Neutrophil (primary cell): Measurements from ENCODE around the gene COL25A1.
"Not testable (repeated sequence)": the region's sequence is repeated elsewhere in the genome, so short reads cannot be mapped to it uniquely, and the experiment has no call there.

Source experiments
- H3K27ac ChIP-seq: fragments of 200-600 bp; sonication (generic); 2 replicates; pipeline ENCODE4 v1.5.1; 2016; ENCODE audit warnings: mild to moderate bottlenecking, moderate library complexity
- H3K27me3 ChIP-seq: fragments of 200-600 bp; sonication (generic); 2 replicates; pipeline ENCODE4 v1.6.0; 2016; ENCODE audit warnings: mild to moderate bottlenecking
- H3K36me3 ChIP-seq: fragments of 200-600 bp; sonication (generic); 2 replicates; pipeline ENCODE4 v1.5.1; 2017
- H3K4me1 ChIP-seq, 2 experiments: fragments of 200-600 bp in 1 of 2; sonication (generic) in 1 of 2; 1 replicate in 1 of 2; 2 replicates in 1 of 2; pipeline versions ENCODE4 v1.5.1 to v1.6.1; 2013 to 2016; ENCODE audit warnings: low read depth in 1 of 2, low read length in 1 of 2, mild to moderate bottlenecking in 1 of 2, moderate library complexity in 1 of 2; ENCODE audit not compliant: control insufficient read depth in 1 of 2, insufficient read depth in 1 of 2
- H3K4me3 ChIP-seq, 2 experiments: fragments of 200-600 bp in 1 of 2; sonication (generic) in 1 of 2; 1 replicate in 1 of 2; 2 replicates in 1 of 2; pipeline ENCODE4 v1.5.1; 2013 to 2016; ENCODE audit warnings: low read depth in 1 of 2, low read length in 1 of 2, mild to moderate bottlenecking in 1 of 2, moderate library complexity in 1 of 2
- H3K9me3 ChIP-seq: fragments of 200-600 bp; sonication (generic); 2 replicates; pipeline ENCODE4 v1.5.1; 2016
- CTCF ChIP-seq: fragments of 200-600 bp; sonication (generic); IDR thresholded peaks from 2 replicates; pipeline ENCODE4 v1.5.1; 2016; ENCODE audit warnings: antibody characterized with exemption

Gene COL25A1

GRCh38 chr4:108874806-108875205 lies 427.7 kb downstream of the COL25A1 start:
- H3K4me1 ChIP-seq, result no peaks in the 10 kb centered on the region
- no peaks in the 10 kb centered on the region for H3K27me3 ChIP-seq
- no peak for TF ChIP-seq CTCF
- no peak overlapping the region for H3K4me3 ChIP-seq
- H3K27ac ChIP-seq, result no peak overlapping the region
- no peaks in the 10 kb centered on the region for H3K36me3 ChIP-seq
- H3K9me3 ChIP-seq, result no peaks in the 10 kb centered on the region

- not testable (repeated sequence) for H3K27ac ChIP-seq, H3K9me3 ChIP-seq, H3K4me3 ChIP-seq, H3K36me3 ChIP-seq, H3K4me1 ChIP-seq, H3K27me3 ChIP-seq
These were observed 432.5 kb downstream of the COL25A1 start for GRCh38 chr4:108869970-108870369.

GRCh38 chr4:108868606-108869227 lies 433.7 kb downstream of the COL25A1 start:
- no peak overlapping the region for H3K4me3 ChIP-seq
- no peaks in the 10 kb centered on the region for H3K9me3 ChIP-seq
- H3K27me3 ChIP-seq, result no peaks in the 10 kb centered on the region
- H3K27ac ChIP-seq, result no peak overlapping the region
- no peaks in the 10 kb centered on the region for H3K36me3 ChIP-seq
- no peak for TF ChIP-seq CTCF
- H3K4me1 ChIP-seq, result no peaks in the 10 kb centered on the region

GRCh38 chr4:108867476-108867875 lies 435.0 kb downstream of the COL25A1 start:
- TF ChIP-seq CTCF, result no peak

GRCh38 chr4:108861334-108861733 lies 441.1 kb downstream of the COL25A1 start:
- H3K36me3 ChIP-seq, result no peaks in the 10 kb centered on the region
- TF ChIP-seq CTCF, result no peak
- no peaks in the 10 kb centered on the region for H3K4me1 ChIP-seq
- no peak overlapping the region for H3K4me3 ChIP-seq
- no peak overlapping the region for H3K27ac ChIP-seq
- no peaks in the 10 kb centered on the region for H3K9me3 ChIP-seq
- H3K27me3 ChIP-seq, result no peaks in the 10 kb centered on the region

More at GRCh38 chr4:108867476-108867875, 435.0 kb downstream of the COL25A1 start:
- Histone ChIP-seq H3K36me3 (no peaks in the 10 kb centered on the region), H3K27ac (no peak overlapping the region), H3K27me3 (no peaks in the 10 kb centered on the region), H3K9me3 (no peaks in the 10 kb centered on the region), H3K4me1 (no peaks in the 10 kb centered on the region), H3K4me3 (no peak overlapping the region)

GRCh38 chr4:108854786-108855185 lies 447.7 kb downstream of the COL25A1 start:
- TF ChIP-seq CTCF, result no peak
- H3K4me3 ChIP-seq, result no peak overlapping the region
- H3K9me3 ChIP-seq, result no peaks in the 10 kb centered on the region
- no peak overlapping the region for H3K27ac ChIP-seq
- H3K27me3 ChIP-seq, result no peaks in the 10 kb centered on the region
- peaks cover 0 to 10% of the 10 kb centered on the region in 2 experiments for H3K4me1 ChIP-seq
- no peaks in the 10 kb centered on the region for H3K36me3 ChIP-seq
